ENCODE results near the gene RABGGTA.

Gene RABGGTA

GRCh38 chr14:24304019-24304387, 32.6 kb upstream of the RABGGTA start:
- in situ Hi-C loops (cut with MboI; ENCODE audit: low sequenced_read_pairs): no loop called here

DNA sequence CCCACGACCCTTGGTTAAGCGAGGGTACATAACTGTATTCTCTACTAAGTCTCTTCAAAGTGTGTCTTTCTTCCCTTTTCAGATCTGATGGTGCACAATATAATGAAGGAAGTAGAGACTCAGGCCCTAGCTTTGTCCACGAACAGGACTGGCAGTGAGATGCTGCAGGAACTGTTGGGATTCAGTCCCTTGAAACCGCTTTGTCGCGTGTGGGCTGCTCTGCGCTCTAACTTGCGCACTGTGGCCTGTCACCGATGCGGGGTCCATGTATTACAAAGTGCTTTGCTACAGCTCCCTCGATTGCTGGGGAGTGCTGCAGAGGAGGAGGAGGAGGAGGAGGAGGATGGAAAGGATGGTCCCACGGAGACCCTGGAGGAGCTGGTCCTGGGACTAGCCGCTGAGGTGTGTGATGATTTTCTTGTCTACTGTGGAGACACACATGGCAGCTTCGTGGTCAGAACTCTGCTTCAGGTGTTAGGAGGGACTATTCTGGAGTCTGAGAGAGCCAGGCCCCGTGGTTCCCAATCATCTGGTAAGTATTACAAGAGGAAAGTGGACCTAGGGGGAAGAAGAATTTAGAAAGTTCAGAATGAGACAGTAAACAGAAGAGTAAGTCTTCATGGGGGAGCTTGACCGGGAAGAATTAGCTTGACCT, 29.1 kb upstream of the RABGGTA start:
- in situ Hi-C loops (cut with MboI; ENCODE audit: low sequenced_read_pairs): no loop called here

DNA sequence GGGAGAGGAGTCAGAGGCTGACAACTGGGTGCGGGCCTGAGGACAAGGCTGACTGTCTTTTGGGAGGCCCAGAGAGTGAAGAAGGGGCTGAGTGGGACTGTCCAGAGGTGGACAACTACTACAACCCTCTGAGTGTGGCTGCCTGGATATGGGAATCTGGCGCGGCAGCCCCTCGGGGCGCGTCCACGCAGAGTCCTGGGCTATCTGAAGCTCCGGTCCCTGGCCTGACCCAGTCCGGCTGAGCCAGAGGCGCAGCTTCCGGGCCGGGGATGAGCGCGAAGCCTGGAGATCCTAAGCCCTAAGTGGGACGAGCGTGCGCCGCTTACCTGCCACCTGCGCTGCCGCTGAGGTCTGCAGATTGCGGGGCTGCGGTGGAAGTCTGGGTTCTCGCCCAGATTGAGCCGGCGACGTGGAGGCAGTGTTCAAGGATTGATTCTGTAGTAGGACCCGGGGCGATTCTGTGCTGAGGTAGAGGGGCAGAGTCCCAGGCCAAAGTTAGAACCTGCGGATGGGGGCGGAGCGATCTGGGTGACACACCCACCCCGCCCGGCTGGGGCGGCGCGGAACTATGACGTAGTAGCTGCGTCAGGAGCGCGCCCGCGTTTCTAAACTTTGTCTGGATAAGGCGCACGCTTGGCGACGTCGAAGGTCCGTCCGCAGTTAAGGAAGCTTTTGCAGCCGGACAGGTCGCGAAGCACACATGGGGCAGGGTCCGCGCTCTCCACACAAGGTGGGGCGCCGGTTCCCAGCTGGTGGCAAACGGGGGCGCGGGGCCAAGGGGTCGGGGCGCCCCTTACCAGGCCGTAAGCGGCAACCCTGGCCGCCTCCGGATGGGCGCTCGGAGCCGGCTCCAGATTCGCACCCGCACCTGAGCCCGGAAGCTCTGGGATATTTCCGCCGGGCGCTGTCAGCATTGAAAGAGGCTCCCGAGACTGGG, 28.1 kb upstream of the RABGGTA start, which contains the start of the genes DHRS1 and NOP9:
TSS of gene DHRS1 (minus strand) at position 526 of the 937 bp plus-strand sequence. CDS start 674 bp downstream, outside the sequence.
TSS of gene NOP9 (plus strand) at position 596 of the 937 bp plus-strand sequence. CDS start at position 701, 105 bp downstream.
- in situ Hi-C loops (cut with MboI; ENCODE audit: low sequenced_read_pairs): loop anchor here (10.0 kb wide), 1 partner anchor 55 kb away; the partner anchor contains the start of gene TINF2

- in situ Hi-C loops (cut with MboI; ENCODE audit: low sequenced_read_pairs): loop anchor here (10.0 kb wide), 1 partner anchor 54 kb away; the partner anchor contains the start of gene TINF2
Observed at GRCh38 chr14:24298892-24299254, 27.5 kb upstream of the RABGGTA start.

DNA sequence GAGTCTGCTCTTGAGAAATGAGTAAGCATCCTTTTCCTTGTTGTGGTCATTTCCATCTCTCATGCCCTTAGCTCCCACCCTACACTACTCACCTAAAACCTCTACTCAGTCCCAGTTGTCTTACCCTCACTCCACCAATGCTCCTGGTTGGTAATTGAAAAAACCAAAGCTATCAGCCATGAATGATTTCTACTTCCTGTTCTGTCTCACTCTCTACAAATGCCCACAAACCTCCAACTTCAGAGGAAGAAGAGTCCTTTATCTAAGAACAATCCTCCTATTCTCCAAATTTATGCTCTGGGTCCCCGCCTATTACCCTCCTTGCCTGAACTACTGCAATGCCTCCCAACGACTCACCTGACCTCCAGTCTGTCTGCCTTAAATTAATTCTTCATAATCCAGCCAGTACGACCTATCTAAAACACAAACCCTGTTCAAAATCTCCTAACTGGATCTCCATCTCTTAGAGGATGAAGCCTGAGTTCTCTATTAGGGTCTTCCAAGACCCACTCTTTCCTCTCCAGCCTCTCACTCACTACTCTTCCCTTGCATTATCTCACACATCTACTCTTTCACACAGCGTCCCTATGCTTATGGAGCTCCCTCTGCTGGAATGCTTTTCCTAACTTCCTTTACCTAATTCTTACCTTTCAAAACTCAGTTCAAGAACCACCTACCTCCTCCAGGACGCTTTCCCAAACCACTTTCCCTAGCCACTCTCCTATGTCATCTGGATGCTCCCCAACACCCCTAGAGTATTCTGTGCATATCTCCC, 26.0 kb upstream of the RABGGTA start:
- in situ Hi-C loops (cut with MboI; ENCODE audit: low sequenced_read_pairs): loop anchor here (10.0 kb wide), 1 partner anchor 53 kb away; the partner anchor contains the start of gene TINF2

GRCh38 chr14:24296341-24297157, 25.2 kb upstream of the RABGGTA start:
- in situ Hi-C loops (cut with MboI; ENCODE audit: low sequenced_read_pairs): loop anchor here (10.0 kb wide), 1 partner anchor 52 kb away; the partner anchor contains the start of gene TINF2

GRCh38 chr14:24293525-24293924, 22.1 kb upstream of the RABGGTA start:
- in situ Hi-C loops (cut with MboI; ENCODE audit: low sequenced_read_pairs): loop anchor here (10.0 kb wide), 1 partner anchor 49 kb away; the partner anchor contains the start of gene TINF2

DNA sequence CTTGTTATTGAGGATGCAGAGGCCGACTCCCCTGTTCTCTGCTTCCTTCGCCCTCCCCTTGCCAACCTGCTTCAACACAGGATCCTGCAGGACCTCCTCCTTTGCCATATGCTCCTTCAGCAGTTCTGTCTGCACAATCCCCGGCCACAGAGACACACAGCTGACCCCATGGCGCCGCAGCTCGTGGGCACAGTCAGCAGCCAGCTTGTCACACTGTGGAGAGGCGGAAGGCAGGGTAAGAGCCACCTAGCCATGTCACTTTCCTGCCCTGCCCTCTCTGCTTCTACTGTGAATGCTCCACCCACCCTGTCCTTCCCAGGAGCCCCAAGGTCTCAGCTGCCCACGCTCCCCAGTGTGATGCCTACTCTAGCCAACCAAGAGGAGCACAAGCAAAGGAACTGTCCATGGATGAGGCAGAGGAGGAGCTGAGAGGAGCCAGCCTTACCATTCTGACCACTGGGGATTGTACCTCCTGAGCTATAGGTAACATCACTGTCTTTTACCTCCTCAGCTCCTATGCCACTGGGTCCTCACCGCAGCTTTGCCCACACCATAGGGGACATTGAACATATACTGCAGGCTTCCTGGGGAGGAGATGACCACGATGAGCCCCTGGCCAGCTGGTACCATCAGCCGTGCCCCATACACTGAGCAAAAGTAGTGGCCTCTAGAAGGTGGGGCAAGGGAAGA, 20.9 kb upstream of the RABGGTA start:
- in situ Hi-C loops (cut with MboI; ENCODE audit: low sequenced_read_pairs): loop anchor here (10.0 kb wide), 1 partner anchor 47 kb away; the partner anchor contains the start of gene TINF2

GRCh38 chr14:24291446-24292117, 20.2 kb upstream of the RABGGTA start:
- in situ Hi-C loops (cut with MboI; ENCODE audit: low sequenced_read_pairs): loop anchor here (10.0 kb wide), 1 partner anchor 47 kb away; the partner anchor contains the start of gene TINF2

DNA sequence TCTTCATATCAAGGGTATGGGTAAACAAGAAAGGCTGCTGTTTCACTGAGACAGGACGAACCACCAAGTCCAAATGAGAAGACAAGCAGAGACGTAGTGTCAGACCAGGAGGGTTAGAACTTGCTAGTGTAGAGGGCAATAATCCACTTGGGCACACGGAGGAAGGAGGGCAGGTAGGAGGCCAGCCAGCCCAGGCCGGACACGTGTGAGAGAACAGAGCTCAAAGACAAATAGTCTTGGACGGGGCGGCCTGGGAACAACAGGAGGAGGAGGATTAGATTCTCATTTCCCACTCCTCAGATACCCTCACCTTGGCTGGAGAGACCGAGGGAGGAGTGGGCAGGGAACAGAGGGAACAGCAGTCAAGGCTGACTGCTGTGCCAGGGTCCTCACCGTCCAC, 19.3 kb upstream of the RABGGTA start:
- in situ Hi-C loops (cut with MboI; ENCODE audit: low sequenced_read_pairs): loop anchor here (10.0 kb wide), 1 partner anchor 46 kb away; the partner anchor contains the start of gene TINF2

DNA sequence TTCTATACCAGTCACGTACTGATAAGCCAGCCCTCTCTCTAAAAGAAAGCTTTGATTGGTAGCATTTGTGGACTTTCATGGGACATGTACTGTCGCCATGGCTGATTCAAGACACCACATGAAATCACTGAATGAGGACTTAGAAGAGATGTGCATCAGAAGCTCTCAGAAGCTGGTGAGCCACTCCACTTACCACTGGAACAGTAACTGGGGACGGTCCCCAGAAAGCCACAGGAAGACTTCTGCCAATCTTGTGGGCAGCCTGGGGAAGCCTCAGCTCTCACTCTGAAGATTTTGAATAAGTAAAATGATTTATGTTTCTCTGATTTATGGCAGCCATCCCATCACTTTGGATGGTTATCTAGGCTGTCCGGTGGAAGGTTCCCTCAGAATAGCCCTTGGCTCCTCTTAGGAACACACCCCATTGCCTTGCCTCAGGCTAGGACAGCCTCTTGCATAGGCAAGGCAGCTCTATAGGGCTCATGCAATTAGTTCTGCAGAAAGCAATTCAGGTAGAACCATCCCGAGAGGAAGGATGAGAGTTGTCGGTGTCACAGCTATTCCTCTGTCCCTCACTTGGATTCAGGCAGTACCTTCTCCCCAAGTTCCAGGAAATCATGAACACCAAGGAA, 18.4 kb upstream of the RABGGTA start:
- in situ Hi-C loops (cut with MboI; ENCODE audit: low sequenced_read_pairs): loop anchor here (10.0 kb wide), 1 partner anchor 45 kb away; the partner anchor contains the start of gene TINF2

DNA sequence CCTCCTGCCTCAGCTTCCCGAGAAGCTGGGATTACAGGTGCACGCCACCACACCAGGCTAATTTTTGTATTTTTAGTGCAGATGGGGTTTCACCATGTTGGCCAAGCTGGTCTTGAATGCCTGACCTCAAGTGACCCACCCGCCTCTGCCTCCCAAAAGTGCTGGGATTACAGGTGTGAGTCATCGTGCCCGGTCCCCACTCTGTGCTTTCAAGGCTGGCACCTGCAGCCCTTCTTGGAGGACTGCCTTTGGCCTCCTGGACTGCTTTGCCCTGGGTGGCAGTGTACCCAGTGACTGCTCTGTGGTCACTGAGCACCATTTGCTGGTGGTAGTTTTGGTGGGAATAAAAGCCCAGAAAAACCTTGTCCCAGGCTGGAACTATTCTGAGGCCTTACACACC, 15.6 kb upstream of the RABGGTA start:
- in situ Hi-C loops (cut with MboI; ENCODE audit: low sequenced_read_pairs): no loop called here

DNA sequence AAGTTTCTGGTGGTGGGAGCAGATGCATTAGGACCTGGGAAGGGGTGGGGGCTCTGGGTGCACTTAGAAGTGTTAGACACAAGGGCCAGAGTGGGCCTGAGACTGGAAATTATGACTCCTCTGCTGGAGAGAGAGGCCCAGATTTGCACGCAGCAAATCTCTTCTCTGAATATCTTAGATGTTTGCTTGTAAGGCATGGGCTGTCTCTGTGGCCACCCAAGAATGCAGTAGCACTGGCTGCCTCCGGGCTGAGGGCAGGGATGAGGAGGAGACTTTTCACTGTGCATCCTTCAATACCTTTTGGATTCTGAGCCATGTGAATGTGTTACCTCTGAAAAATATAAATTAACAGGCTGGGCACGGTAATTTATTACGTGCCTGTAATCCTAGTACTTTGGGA, 14.0 kb upstream of the RABGGTA start:
- in situ Hi-C loops (cut with MboI; ENCODE audit: low sequenced_read_pairs): no loop called here

DNA sequence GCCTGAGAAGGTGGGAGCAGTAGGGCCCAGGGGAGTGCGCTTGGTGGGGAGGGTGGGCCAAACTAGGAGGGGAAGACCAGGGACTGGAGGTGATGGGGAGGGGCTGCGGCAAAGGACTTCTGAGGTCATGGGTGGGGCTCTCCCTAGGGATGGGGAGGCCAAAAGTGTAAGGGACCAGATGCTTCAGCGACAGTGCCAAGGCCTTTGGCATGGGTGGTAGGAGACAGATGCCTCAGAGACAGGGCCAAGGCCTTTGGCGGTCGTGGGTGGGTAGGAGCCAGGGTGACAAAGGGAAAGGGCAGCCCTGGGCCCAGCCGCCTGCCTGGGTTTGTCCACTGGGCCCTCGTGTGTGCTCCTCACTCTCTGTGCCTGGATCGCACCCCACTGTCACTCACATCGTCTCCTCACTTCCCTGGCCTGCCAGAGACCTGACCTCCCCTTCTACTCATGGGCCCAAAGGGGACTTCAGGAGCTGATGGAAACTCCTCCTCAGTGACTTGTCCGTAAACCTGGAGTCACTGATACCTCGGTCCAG, 13.2 kb upstream of the RABGGTA start:
- in situ Hi-C loops (cut with MboI; ENCODE audit: low sequenced_read_pairs): no loop called here

DNA sequence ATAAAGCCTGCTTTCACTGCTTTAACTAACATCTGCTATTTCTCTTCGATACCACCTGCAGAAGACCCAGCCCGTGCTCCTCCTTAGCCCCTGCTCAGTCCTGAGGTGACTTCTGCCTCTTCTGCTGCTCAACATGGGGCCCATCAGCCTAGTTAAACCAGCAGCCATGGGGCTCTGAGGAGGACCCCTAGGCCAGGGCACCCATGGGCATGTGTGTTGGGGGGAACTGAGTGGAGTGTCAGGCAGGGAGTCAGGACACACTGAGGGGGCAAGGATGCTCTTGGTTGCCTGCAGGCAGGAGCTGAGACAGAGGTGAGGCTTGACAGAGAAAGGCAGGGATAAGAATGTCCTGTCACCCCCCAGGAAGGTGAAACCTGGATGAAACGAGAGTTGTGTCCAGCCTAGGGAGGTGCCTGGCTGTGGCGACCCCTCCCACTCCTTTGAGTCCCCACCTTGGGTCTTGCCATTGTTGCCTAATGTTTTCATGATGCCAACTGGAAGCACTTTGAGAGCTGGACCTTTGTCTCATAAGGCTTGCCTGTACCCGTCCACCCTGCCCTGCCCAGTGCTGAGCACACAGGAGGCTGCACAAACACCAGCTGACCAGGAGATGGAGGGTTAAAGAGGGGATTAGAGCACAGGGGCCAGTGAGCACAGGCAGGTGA, 12.5 kb upstream of the RABGGTA start:
- in situ Hi-C loops (cut with MboI; ENCODE audit: low sequenced_read_pairs): no loop called here

DNA sequence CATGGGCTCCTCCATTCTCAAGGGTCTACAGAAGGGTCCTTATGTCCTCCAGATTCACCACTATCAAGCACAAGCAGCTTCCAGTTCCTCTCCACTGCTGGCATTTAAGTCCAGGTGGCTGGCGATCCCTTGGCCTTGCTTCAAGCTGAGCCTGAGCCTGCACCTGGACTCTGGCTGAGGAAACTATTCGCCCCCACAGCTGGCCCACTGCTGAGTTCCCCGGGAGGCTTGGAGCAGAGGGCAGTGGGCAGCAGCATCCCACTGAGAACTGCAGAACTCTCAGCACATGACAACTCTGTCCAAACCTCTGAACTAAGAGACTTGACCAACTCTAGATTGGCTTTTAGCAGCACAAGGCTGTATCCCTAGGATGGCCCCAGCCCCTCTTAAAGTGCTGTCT, 11.3 kb upstream of the RABGGTA start:
- in situ Hi-C loops (cut with MboI; ENCODE audit: low sequenced_read_pairs): no loop called here

GRCh38 chr14:24281636-24282035, 10.2 kb upstream of the RABGGTA start:
- in situ Hi-C loops (cut with MboI; ENCODE audit: low sequenced_read_pairs): no loop called here
